Hippocampal formation (tissue), 2 donors: ENCODE measurements around the gene SCYGR3.
"Not testable (repeated sequence)": the region's sequence is repeated elsewhere in the genome, so short reads cannot be mapped to it uniquely, and the experiment has no call there.

ENCODE experiments used
- DNase-seq, 2 donors: peaks; one replicate each; lab custom pipeline; 2025; lab: John Stamatoyannopoulos, UW

The SCYGR3 gene

GRCh38 chr2:227613272-227613660 is 1.4 kb downstream of the SCYGR3 start:
- DNase-seq = no peak

GRCh38 chr2:227612546-227613271 is 1.9 kb downstream of the SCYGR3 start:
- no peak for DNase-seq

GRCh38 chr2:227610123-227610522 is 4.5 kb downstream of the SCYGR3 start:
- DNase-seq = no peak

- no peak for DNase-seq
Observed at GRCh38 chr2:227608561-227609338, 5.9 kb downstream of the SCYGR3 start.

GRCh38 chr2:227607941-227608340 is 6.7 kb downstream of the SCYGR3 start:
- DNase-seq = no peak

- no peak for DNase-seq
Observed at GRCh38 chr2:227606476-227606875, 8.2 kb downstream of the SCYGR3 start.

GRCh38 chr2:227602358-227602757 is 12.3 kb downstream of the SCYGR3 start:
- DNase-seq = no peak

GRCh38 chr2:227598835-227599503 is 15.7 kb downstream of the SCYGR3 start, which contains the start of gene SCYGR2:
Gene SCYGR2, plus strand, starts transcription at chr2:227598893. Its CDS starts 0 bp downstream, at chr2:227598893.
- not testable (repeated sequence) for DNase-seq

GRCh38 chr2:227597998-227598397 is 16.6 kb downstream of the SCYGR3 start:
- DNase-seq = no peak

- no peak for DNase-seq
Observed at GRCh38 chr2:227597036-227597435, 17.6 kb downstream of the SCYGR3 start.

GRCh38 chr2:227595797-227596196 is 18.8 kb downstream of the SCYGR3 start:
- no peak for DNase-seq

GRCh38 chr2:227592694-227593387 is 21.8 kb downstream of the SCYGR3 start:
- DNase-seq = no peak

GRCh38 chr2:227582369-227582768 is 32.3 kb downstream of the SCYGR3 start:
- DNase-seq = no peak

GRCh38 chr2:227579791-227580190 is 34.8 kb downstream of the SCYGR3 start:
- no peak for DNase-seq

- no peak for DNase-seq
Observed at GRCh38 chr2:227578642-227579041, 36.0 kb downstream of the SCYGR3 start.

GRCh38 chr2:227577555-227577954 is 37.1 kb downstream of the SCYGR3 start:
- no peak for DNase-seq

GRCh38 chr2:227576812-227577211 is 37.8 kb downstream of the SCYGR3 start:
- DNase-seq = no peak

- DNase-seq = no peak
Observed at GRCh38 chr2:227576110-227576509, 38.5 kb downstream of the SCYGR3 start.

- no peak for DNase-seq
Observed at GRCh38 chr2:227570615-227571014, 44.0 kb downstream of the SCYGR3 start.

GRCh38 chr2:227568852-227569169 is 45.8 kb downstream of the SCYGR3 start:
- DNase-seq = no peak

- DNase-seq = no peak
Observed at GRCh38 chr2:227566012-227566411, 48.6 kb downstream of the SCYGR3 start.

GRCh38 chr2:227565080-227565479 is 49.6 kb downstream of the SCYGR3 start:
- no peak for DNase-seq
